ENCODE data around the gene ZNF611.
"Not testable (repeated sequence)": the region's sequence is repeated elsewhere in the genome, so short reads cannot be mapped to it uniquely, and the experiment has no call there.

ZNF611 gene

DNA sequence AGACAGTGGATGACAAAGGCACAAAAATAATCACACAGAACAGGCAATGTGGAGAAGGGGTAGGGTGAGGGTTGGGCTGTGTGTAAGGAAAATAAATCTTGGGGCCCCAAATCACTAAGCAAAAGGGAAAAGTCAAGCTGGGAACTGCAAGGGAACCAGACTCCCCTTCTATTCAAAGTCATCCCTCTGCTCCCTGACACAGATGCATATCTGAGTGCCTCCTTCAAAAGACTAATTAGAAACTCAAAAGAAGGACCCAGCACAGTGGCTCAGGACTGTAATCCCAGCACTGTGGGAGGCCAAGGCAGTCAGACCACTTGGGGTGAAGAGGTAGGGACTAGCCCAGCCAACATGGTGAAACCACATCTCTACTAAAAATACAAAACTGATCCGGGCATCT, 18.3 kb downstream of the ZNF611 start:
- no peak overlapping the region for H3K9ac ChIP-seq (ENCODE audit: low read length)
- no peaks in the 10 kb centered on the region for H3F3A ChIP-seq (ENCODE audit: insufficient read depth)
- H3K27ac ChIP-seq (ENCODE audit: low read depth, low read length): no peak overlapping the region
- no peaks in the 10 kb centered on the region for H4K20me1 ChIP-seq (ENCODE audit: low read depth, low read length)
- no peak overlapping the region for H3K4me3 ChIP-seq (ENCODE audit: insufficient read depth, low read length, poor library complexity, severe bottlenecking)
- no peak overlapping the region for H3K4me2 ChIP-seq (ENCODE audit: low read depth, low read length, poor library complexity, severe bottlenecking)
- H3K27me3 ChIP-seq (ENCODE audit: low read length): no peaks in the 10 kb centered on the region
- H3K36me3 ChIP-seq (ENCODE audit: low read length): peaks cover 8% of the 10 kb centered on the region; the same call in 1 of the 2 replicates
- TF ChIP-seq, protein P1, sequence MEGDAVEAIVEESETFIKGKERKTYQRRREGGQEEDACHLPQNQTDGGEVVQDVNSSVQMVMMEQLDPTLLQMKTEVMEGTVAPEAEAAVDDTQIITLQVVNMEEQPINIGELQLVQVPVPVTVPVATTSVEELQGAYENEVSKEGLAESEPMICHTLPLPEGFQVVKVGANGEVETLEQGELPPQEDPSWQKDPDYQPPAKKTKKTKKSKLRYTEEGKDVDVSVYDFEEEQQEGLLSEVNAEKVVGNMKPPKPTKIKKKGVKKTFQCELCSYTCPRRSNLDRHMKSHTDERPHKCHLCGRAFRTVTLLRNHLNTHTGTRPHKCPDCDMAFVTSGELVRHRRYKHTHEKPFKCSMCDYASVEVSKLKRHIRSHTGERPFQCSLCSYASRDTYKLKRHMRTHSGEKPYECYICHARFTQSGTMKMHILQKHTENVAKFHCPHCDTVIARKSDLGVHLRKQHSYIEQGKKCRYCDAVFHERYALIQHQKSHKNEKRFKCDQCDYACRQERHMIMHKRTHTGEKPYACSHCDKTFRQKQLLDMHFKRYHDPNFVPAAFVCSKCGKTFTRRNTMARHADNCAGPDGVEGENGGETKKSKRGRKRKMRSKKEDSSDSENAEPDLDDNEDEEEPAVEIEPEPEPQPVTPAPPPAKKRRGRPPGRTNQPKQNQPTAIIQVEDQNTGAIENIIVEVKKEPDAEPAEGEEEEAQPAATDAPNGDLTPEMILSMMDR (IDR thresholded peaks at IDR 0.05; ENCODE audit: insufficient read depth, low read length, poor library complexity, severe bottlenecking): no peak
- no peak for TF ChIP-seq EZH2phosphoT487 (conservative IDR thresholded peaks at IDR 0.05; ENCODE audit: low read length)
- H3K79me2 ChIP-seq (ENCODE audit: insufficient read depth, low read length): no peaks in the 10 kb centered on the region
- no peaks in the 10 kb centered on the region for H3K9me2 ChIP-seq (replicated peaks; ENCODE audit: insufficient read depth, low read length)
- no peak overlapping the region for H2AFZ ChIP-seq (ENCODE audit: low read depth, low read length, severe bottlenecking)
- H3K9me3 ChIP-seq (ENCODE audit: insufficient read depth, low read length): no peaks in the 10 kb centered on the region

DNA sequence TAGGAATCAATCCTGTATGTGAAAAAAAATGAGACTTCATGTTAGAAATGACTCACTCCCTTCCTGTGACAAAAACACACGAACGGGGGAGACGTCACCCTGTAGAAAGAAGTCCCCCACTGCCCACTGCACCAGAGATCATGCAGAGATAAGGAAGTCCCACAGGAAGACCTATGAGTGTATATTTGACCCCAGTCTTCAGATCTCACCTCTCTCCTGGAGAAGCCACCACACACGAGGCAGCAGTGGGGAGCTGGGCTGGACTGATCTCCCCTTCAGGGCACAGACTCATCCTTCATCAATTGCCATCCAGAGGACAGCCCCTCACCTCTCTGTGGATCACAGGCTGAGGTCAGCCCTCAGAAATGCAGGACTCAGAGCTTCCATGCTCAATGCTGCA, 18.9 kb downstream of the ZNF611 start:
- not testable (repeated sequence) for H3K9me2 ChIP-seq (replicated peaks; ENCODE audit: insufficient read depth, low read length); H3K4me2 ChIP-seq (ENCODE audit: low read depth, low read length, poor library complexity, severe bottlenecking); H4K20me1 ChIP-seq (ENCODE audit: low read depth, low read length); H3F3A ChIP-seq (ENCODE audit: insufficient read depth); H2AFZ ChIP-seq (ENCODE audit: low read depth, low read length, severe bottlenecking); H3K27me3 ChIP-seq (ENCODE audit: low read length); H3K79me2 ChIP-seq (ENCODE audit: insufficient read depth, low read length); H3K9ac ChIP-seq (ENCODE audit: low read length); H3K36me3 ChIP-seq (ENCODE audit: low read length); H3K4me3 ChIP-seq (ENCODE audit: insufficient read depth, low read length, poor library complexity, severe bottlenecking); H3K27ac ChIP-seq (ENCODE audit: low read depth, low read length); H3K9me3 ChIP-seq (ENCODE audit: insufficient read depth, low read length)

DNA sequence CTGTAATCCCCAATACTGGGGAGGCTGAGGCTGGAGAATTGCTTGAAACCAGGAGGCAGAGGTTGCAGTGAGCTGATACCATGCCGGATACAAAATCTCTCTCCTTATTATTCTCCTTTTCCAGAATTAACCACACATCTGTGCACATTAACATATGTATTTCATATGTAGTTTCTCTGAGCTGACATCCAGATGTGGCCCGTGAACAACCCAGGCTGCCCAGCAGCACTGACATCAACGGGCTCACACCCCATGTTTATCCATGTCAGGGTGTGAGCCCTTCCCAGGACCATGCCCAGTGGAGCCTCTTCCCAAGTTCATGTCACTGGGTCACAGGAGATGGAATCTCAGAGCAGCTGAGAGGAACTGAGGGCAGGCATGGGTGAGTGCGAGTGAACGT, 19.5 kb downstream of the ZNF611 start:
- H3K27me3 ChIP-seq (ENCODE audit: low read length); H3K36me3 ChIP-seq (ENCODE audit: low read length); H3K4me3 ChIP-seq (ENCODE audit: insufficient read depth, low read length, poor library complexity, severe bottlenecking); H3K79me2 ChIP-seq (ENCODE audit: insufficient read depth, low read length); H3K9me3 ChIP-seq (ENCODE audit: insufficient read depth, low read length); H2AFZ ChIP-seq (ENCODE audit: low read depth, low read length, severe bottlenecking); H3K27ac ChIP-seq (ENCODE audit: low read depth, low read length); H4K20me1 ChIP-seq (ENCODE audit: low read depth, low read length); H3K4me2 ChIP-seq (ENCODE audit: low read depth, low read length, poor library complexity, severe bottlenecking); H3K9ac ChIP-seq (ENCODE audit: low read length); H3K9me2 ChIP-seq (replicated peaks; ENCODE audit: insufficient read depth, low read length); H3F3A ChIP-seq (ENCODE audit: insufficient read depth): not testable (repeated sequence)

DNA sequence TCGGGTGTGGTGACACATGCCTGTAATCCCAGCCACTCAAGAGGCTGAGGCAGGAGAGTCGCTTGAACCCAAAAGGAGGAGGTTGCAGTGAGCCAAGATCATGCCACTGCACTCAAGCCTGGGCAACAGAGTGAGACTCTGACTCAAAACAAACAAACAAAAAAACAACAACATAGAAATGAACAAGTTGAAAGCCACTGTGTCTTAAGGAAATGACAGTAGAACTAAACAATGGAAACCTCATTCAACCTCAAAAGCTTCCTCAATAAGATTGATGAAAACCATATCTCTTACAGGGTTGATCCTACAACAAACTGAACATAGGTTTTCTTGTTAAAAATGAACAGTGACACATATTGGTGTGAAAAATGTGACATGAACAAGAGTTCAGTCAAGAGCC, 21.8 kb downstream of the ZNF611 start:
- not testable (repeated sequence) for H3K9me3 ChIP-seq (ENCODE audit: insufficient read depth, low read length); H3K27me3 ChIP-seq (ENCODE audit: low read length); H3K27ac ChIP-seq (ENCODE audit: low read depth, low read length); H3K9me2 ChIP-seq (replicated peaks; ENCODE audit: insufficient read depth, low read length); H3K9ac ChIP-seq (ENCODE audit: low read length); H4K20me1 ChIP-seq (ENCODE audit: low read depth, low read length); H3K79me2 ChIP-seq (ENCODE audit: insufficient read depth, low read length); H3F3A ChIP-seq (ENCODE audit: insufficient read depth); H3K4me3 ChIP-seq (ENCODE audit: insufficient read depth, low read length, poor library complexity, severe bottlenecking); H2AFZ ChIP-seq (ENCODE audit: low read depth, low read length, severe bottlenecking); H3K4me2 ChIP-seq (ENCODE audit: low read depth, low read length, poor library complexity, severe bottlenecking)
- H3K36me3 ChIP-seq (ENCODE audit: low read length): peaks cover 11% of the 10 kb centered on the region; the same call in 1 of the 2 replicates

DNA sequence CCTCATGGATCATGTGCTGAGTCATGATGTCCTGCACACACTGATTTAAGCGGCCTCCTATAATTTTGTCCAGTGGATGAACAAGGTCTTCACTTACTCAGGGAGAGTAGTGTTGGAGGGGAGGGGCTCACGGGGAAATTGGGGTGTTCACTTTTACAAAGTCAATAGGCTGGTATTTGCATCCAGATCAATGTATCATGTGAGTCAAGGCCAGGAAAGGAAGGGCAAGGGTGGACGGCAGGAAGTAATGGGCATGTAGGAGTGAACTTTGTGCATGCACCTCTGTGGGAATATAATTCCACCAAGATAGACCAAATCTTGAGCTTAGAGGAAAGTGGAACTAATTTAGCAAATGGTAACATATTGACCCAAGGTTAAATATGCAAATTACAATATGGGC, 23.2 kb downstream of the ZNF611 start:
- peaks cover 17% of the 10 kb centered on the region; the same call in 1 of the 2 replicates for H3K36me3 ChIP-seq (ENCODE audit: low read length)
- H3K79me2 ChIP-seq (ENCODE audit: insufficient read depth, low read length); H3K27me3 ChIP-seq (ENCODE audit: low read length); H3K9me2 ChIP-seq (replicated peaks; ENCODE audit: insufficient read depth, low read length); H3K27ac ChIP-seq (ENCODE audit: low read depth, low read length); H3K4me3 ChIP-seq (ENCODE audit: insufficient read depth, low read length, poor library complexity, severe bottlenecking); H2AFZ ChIP-seq (ENCODE audit: low read depth, low read length, severe bottlenecking); H3K9ac ChIP-seq (ENCODE audit: low read length); H3K9me3 ChIP-seq (ENCODE audit: insufficient read depth, low read length); H3K4me2 ChIP-seq (ENCODE audit: low read depth, low read length, poor library complexity, severe bottlenecking); H4K20me1 ChIP-seq (ENCODE audit: low read depth, low read length); H3F3A ChIP-seq (ENCODE audit: insufficient read depth): not testable (repeated sequence)
